Duodenal mucosa (tissue), 2 donors: ENCODE data around the gene REM2.

Experiments
- H3K27ac ChIP-seq: one replicate; pipeline ENCODE4 v1.7.0; 2013; ENCODE audit warnings: low read depth, low read length
- H3K27me3 ChIP-seq, 2 donors: one replicate each; pipeline ENCODE4 v1.7.0; 2013; ENCODE audit warnings: low read length in 2 of 2, control low read depth in 1 of 2; ENCODE audit not compliant: insufficient read depth in 2 of 2, control insufficient read depth in 1 of 2
- H3K36me3 ChIP-seq, 2 donors: one replicate each; pipeline ENCODE4 v1.7.0; 2013; ENCODE audit warnings: low read length in 2 of 2, control low read depth in 1 of 2; ENCODE audit not compliant: insufficient read depth in 2 of 2, control insufficient read depth in 1 of 2
- H3K4me1 ChIP-seq, 2 donors: one replicate each; pipeline ENCODE4 v1.7.0; 2013; ENCODE audit warnings: low read length in 2 of 2, control low read depth in 1 of 2; ENCODE audit not compliant: insufficient read depth in 2 of 2, control insufficient read depth in 1 of 2
- H3K4me3 ChIP-seq, 2 donors: one replicate each; pipeline ENCODE4 v1.7.0; 2013; ENCODE audit warnings: low read length in 2 of 2, low read depth in 1 of 2
- H3K9ac ChIP-seq, 2 donors: one replicate each; pipeline ENCODE4 v1.7.0; 2013; ENCODE audit warnings: low read length in 2 of 2, low read depth in 1 of 2
- H3K9me3 ChIP-seq, 2 donors: one replicate each; pipeline ENCODE4 v1.7.0; 2013; ENCODE audit warnings: low read length in 2 of 2, control low read depth in 1 of 2; ENCODE audit not compliant: control insufficient read depth in 1 of 2

REM2 gene

DNA sequence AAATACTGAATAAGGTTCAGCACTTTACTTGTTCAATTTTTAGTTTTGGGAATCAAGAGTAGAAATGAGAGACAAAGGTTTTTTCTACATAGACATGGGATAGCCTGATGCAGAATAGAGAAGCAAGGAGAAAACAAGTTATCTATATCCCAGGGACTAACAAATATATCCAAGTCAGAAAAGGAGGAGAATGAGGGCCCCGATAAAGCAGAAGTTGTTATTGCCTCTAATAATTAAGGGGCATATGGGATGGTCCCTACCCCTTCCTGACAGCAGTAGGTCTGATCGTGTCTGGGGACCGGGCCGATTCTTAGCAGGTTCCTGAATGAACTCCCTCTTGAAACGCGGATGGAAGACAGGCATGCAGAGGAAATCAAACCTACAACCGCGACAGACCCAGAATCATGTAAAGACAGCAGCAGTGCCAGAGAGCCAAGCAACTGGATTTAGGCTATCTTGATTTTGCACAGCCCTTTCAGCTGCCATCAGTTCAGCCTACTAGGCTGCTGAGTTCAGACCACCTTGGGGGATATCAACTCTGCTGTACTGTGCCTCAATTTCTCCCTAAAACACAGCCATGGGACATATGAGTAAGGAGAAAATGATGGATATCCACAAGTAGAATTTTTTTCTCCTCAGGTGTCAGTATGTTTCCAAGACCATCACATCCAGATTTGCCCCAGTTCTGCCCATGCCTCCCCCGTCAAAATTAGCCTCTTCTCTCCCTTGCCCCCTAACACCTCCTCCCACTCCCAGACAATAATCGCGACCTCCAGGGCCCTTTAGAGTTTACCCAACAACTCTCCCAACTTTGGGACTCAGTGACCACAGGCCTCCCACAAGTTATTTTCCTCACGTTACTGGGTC lies 45.4 kb downstream of the REM2 start:
- Histone ChIP-seq H3K27me3 (no peaks in the 10 kb centered on the region), H3K27ac (peak overlapping the region; percentile 82), H3K36me3 (peaks cover 6 to 17% of the 10 kb centered on the region in 2 donors), H3K4me1 (peaks cover 12 to 21% of the 10 kb centered on the region in 2 donors), H3K9ac (peak overlapping the region; percentile 91 to 97), H3K4me3 (peak overlapping the region; percentile 85 to 96), H3K9me3 (no peaks in the 10 kb centered on the region)

GRCh38 chr14:22929104-22929960 lies 46.3 kb downstream of the REM2 start, which contains the start of gene PRMT5:
Gene PRMT5 (minus strand): TSS chr14:22929376. CDS start chr14:22929361, 15 bp downstream.
- Histone ChIP-seq H3K27ac (peak within 1 kb of the TSS; percentile 82), H3K9ac (peak within 1 kb of the TSS; percentile 91 to 97), H3K27me3 (no peaks in the 10 kb centered on the region), H3K36me3 (peaks cover 4 to 9% of the 10 kb centered on the region in 2 donors), H3K4me3 (peak within 1 kb of the TSS; percentile 85 to 96), H3K9me3 (no peaks in the 10 kb centered on the region), H3K4me1 (peaks cover 12 to 21% of the 10 kb centered on the region in 2 donors)

DNA sequence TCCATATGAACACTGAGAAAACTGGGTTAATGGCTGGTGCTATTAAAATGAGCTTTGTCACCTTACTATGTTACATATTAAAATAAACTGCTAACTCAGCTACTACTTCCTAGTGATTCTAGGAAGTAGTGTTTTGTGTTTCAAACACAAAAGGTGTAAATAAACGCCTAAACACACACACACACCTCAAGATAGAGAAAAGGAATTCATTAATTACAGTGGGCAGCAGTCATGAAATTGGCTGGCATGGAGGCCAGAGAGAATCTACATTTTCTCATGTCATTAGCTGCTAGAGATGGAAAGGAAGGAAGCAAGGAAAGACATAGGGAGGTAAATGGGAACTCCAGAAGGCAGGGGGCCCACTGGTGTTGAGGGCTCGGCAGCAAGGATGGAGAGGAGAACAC lies 46.9 kb downstream of the REM2 start:
- Histone ChIP-seq H3K9ac (peak overlapping the region; percentile 55 to 67), H3K27me3 (no peaks in the 10 kb centered on the region), H3K27ac (peak overlapping the region; percentile 48), H3K4me1 (peaks cover 12 to 21% of the 10 kb centered on the region in 2 donors), H3K9me3 (no peaks in the 10 kb centered on the region), H3K36me3 (peaks cover 0 to 3% of the 10 kb centered on the region in 2 donors), H3K4me3 (peak overlapping the region; percentile 85 to 96)

GRCh38 chr14:22932146-22932545 lies 49.1 kb downstream of the REM2 start:
- H3K9ac ChIP-seq: no peak overlapping the region
- H3K27me3 ChIP-seq: no peaks in the 10 kb centered on the region
- H3K27ac ChIP-seq: no peak overlapping the region
- H3K36me3 ChIP-seq: no peaks in the 10 kb centered on the region
- no peak overlapping the region for H3K4me3 ChIP-seq
- peaks cover 12 to 15% of the 10 kb centered on the region in 2 donors for H3K4me1 ChIP-seq
- H3K9me3 ChIP-seq: no peaks in the 10 kb centered on the region

DNA sequence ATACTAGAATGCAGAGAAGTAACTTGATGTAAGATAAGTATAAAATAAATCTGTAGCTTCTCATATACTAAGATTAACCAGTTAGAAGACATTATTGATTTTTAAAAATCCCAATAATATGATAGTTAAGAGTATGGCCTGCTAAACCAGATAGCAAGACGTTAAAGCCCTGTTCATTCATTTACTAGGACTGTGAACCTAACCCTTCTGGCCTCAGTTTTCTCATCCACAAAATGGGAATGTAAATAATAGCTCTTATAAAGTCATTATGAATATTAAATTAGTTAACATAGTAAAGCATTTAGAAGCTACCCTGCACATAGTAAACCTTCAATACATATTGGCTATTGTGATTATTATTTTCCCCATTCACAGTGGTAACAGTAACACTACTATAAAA lies 52.1 kb downstream of the REM2 start:
- Histone ChIP-seq H3K27ac (no peak overlapping the region), H3K4me1 (peaks cover 0 to 1% of the 10 kb centered on the region in 2 donors), H3K9ac (no peak overlapping the region), H3K9me3 (no peaks in the 10 kb centered on the region), H3K27me3 (no peaks in the 10 kb centered on the region), H3K4me3 (no peak overlapping the region), H3K36me3 (peaks cover 0 to 4% of the 10 kb centered on the region in 2 donors)
